ENCODE measurements around the gene MCC.

DNA sequence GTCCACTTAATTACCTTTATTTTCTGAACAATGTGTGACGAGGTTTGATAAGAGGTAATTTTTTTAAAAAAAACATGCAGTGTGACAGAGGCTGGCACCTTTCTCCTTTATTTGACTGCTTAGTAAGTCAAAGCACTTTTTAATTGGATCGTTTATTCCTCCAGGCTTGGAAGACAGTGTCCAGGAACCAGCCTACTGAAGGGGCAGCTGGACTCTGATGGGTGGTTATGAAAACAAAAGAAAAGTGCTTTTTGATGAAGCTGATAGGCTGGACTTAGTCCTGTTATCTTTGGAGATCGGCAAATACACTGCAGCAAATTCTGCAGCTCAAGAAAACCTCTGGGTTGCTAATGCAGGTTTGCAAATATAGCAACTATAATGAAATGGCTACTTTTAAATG is 370.0 kb downstream of the MCC start:
- TF ChIP-seq POLR2A (IDR thresholded peaks at IDR 0.05; ENCODE audit: low read depth, low read length) (no peak), RFX5 (IDR thresholded peaks at IDR 0.05; ENCODE audit: low read depth, low read length) (no peak), CEBPB (IDR thresholded peaks at IDR 0.05; ENCODE audit: low read depth, low read length) (no peak), SMC3 (IDR thresholded peaks at IDR 0.05; ENCODE audit: low read depth, low read length) (no peak), RAD21 (IDR thresholded peaks at IDR 0.05; ENCODE audit: low read length) (no peak)
- TF ChIP-seq, protein P1, sequence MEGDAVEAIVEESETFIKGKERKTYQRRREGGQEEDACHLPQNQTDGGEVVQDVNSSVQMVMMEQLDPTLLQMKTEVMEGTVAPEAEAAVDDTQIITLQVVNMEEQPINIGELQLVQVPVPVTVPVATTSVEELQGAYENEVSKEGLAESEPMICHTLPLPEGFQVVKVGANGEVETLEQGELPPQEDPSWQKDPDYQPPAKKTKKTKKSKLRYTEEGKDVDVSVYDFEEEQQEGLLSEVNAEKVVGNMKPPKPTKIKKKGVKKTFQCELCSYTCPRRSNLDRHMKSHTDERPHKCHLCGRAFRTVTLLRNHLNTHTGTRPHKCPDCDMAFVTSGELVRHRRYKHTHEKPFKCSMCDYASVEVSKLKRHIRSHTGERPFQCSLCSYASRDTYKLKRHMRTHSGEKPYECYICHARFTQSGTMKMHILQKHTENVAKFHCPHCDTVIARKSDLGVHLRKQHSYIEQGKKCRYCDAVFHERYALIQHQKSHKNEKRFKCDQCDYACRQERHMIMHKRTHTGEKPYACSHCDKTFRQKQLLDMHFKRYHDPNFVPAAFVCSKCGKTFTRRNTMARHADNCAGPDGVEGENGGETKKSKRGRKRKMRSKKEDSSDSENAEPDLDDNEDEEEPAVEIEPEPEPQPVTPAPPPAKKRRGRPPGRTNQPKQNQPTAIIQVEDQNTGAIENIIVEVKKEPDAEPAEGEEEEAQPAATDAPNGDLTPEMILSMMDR (conservative IDR thresholded peaks at IDR 0.05; ENCODE audit: low read depth, low read length): no peak
